Measurements from ENCODE around the gene ARHGAP40.
A peak's percentile ranks its signal among the peaks of the same experiment; 100 is the strongest.

ARHGAP40 gene

GRCh38 chr20:38617011-38617829 lies 15.6 kb downstream of the ARHGAP40 start:
- DNase-seq (ENCODE audit: low read depth): no peak

GRCh38 chr20:38617830-38618196 lies 16.2 kb downstream of the ARHGAP40 start:
- no peak for DNase-seq (ENCODE audit: low read depth)

- no peak for DNase-seq (ENCODE audit: low read depth)
Observed at GRCh38 chr20:38620441-38620840, 18.8 kb downstream of the ARHGAP40 start.

GRCh38 chr20:38623061-38623460 lies 21.5 kb downstream of the ARHGAP40 start:
- no peak for DNase-seq (ENCODE audit: low read depth)

- DNase-seq (ENCODE audit: low read depth): no peak
Observed at GRCh38 chr20:38624084-38624483, 22.5 kb downstream of the ARHGAP40 start.

- DNase-seq (ENCODE audit: low read depth): no peak
Observed at GRCh38 chr20:38625896-38626295, 24.3 kb downstream of the ARHGAP40 start.

GRCh38 chr20:38626921-38627659 lies 25.5 kb downstream of the ARHGAP40 start:
- no peak for DNase-seq (ENCODE audit: low read depth)

GRCh38 chr20:38628580-38629470 lies 27.2 kb downstream of the ARHGAP40 start:
- no peak for DNase-seq (ENCODE audit: low read depth)

GRCh38 chr20:38629979-38630378 lies 28.4 kb downstream of the ARHGAP40 start:
- DNase-seq (ENCODE audit: low read depth): no peak

- no peak for DNase-seq (ENCODE audit: low read depth)
Observed at GRCh38 chr20:38630727-38631126, 29.1 kb downstream of the ARHGAP40 start.

- no peak for DNase-seq (ENCODE audit: low read depth)
Observed at GRCh38 chr20:38631155-38632022, 29.8 kb downstream of the ARHGAP40 start.

- DNase-seq (ENCODE audit: low read depth): peak; percentile 10
Observed at GRCh38 chr20:38633577-38634093, 32.0 kb downstream of the ARHGAP40 start.

- DNase-seq (ENCODE audit: low read depth): no peak
Observed at GRCh38 chr20:38635721-38636288, 34.2 kb downstream of the ARHGAP40 start.

- no peak for DNase-seq (ENCODE audit: low read depth)
Observed at GRCh38 chr20:38640521-38640920, 38.9 kb downstream of the ARHGAP40 start.

- no peak for DNase-seq (ENCODE audit: low read depth)
Observed at GRCh38 chr20:38642498-38642897, 40.9 kb downstream of the ARHGAP40 start.

GRCh38 chr20:38644588-38645260 lies 43.1 kb downstream of the ARHGAP40 start:
- DNase-seq (ENCODE audit: low read depth): no peak

GRCh38 chr20:38645351-38645750 lies 43.7 kb downstream of the ARHGAP40 start:
- no peak for DNase-seq (ENCODE audit: low read depth)

GRCh38 chr20:38645980-38646858 lies 44.6 kb downstream of the ARHGAP40 start:
- peak; percentile 89 for DNase-seq (ENCODE audit: low read depth)

- DNase-seq (ENCODE audit: low read depth): no peak
Observed at GRCh38 chr20:38649275-38649891, 47.8 kb downstream of the ARHGAP40 start.
